ENCODE data around the gene REV1. TPM values are rescaled to one million over a fixed set of nuclear protein-coding genes. Genes with fewer than 3 reads are reported as not detected.
A peak's percentile ranks its signal among the peaks of the same experiment; 100 is the strongest.

Gene REV1
- total and polyA plus RNA-seq, 2 of the 13 experiments (the other 11 are each of a cell fraction or from before 2014, with no cell fraction given) = 49.1 to 71.8 TPM

DNA sequence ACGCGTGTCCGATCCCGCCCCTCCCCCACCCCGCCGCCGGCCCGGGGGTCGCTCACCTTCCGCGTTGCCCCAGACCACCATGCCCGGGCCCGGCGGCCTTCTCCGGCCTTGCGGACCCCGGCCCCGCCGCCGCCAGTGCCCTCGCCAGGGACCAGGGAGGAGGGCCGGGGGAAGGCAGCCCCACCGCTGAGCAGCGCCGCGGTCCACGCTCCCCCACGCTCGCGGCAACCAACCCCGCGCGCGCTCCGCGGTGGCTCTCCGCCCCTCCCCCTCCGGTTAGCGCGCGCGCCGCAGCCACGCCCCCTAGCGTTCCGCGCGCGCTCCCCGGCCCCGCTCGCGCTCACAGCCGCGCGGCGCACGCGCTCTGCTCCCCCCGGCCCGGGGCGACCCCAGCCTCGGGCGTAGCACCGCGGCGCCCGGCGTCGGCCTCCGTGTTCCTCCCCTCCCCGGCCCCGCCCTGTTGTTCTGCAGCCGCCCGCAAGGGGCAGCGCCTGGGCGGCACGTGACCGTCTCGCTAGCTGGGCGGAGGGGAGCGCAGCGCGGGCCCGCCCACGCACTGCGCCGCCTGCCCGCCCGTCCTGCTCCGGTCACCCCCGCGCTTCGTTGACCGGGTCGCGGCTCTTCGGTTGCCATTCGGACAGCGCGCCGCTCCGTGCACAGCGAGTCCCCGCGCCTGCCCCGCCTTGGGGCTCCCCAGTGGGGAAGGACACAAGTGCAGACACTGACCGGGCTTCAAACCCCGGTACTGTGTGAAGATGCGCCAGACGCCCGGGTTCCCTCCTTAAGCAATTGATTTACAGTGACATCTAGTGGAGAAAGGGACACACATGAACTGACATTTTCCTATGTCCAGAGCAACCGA is at the start of gene REV1 (continued):
- TF ChIP-seq, protein P1, sequence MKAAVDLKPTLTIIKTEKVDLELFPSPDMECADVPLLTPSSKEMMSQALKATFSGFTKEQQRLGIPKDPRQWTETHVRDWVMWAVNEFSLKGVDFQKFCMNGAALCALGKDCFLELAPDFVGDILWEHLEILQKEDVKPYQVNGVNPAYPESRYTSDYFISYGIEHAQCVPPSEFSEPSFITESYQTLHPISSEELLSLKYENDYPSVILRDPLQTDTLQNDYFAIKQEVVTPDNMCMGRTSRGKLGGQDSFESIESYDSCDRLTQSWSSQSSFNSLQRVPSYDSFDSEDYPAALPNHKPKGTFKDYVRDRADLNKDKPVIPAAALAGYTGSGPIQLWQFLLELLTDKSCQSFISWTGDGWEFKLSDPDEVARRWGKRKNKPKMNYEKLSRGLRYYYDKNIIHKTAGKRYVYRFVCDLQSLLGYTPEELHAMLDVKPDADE (CRISPR knock-in tag; IDR thresholded peaks at IDR 0.05) = peak; percentile 61; the same call in 1 of the 2 replicates
- TF ChIP-seq ZNF616 (CRISPR knock-in tag; IDR thresholded peaks at IDR 0.05; ENCODE audit: low read depth) (peak; percentile 58; the same call in 1 of the 2 replicates), GTF2F1 (IDR thresholded peaks at IDR 0.05; ENCODE audit: low read length) (no peak), ZNF296 (CRISPR knock-in tag; conservative IDR thresholded peaks at IDR 0.05) (no peak), ZFP36L1 (CRISPR knock-in tag; IDR thresholded peaks at IDR 0.05) (no peak), NBN (conservative IDR thresholded peaks at IDR 0.05) (no peak), GMEB1 (CRISPR knock-in tag; IDR thresholded peaks at IDR 0.05; ENCODE audit: borderline replicate concordance) (peak; percentile 90), MED8 (CRISPR knock-in tag; IDR thresholded peaks at IDR 0.05; ENCODE audit: insufficient replicate concordance) (peak; percentile 45), TBX2 (CRISPR knock-in tag; IDR thresholded peaks at IDR 0.05; ENCODE audit: borderline replicate concordance) (peak; percentile 93), TSC22D2 (CRISPR knock-in tag; IDR thresholded peaks at IDR 0.05; ENCODE audit: borderline replicate concordance) (peak; percentile 63; the same call in 1 of the 2 replicates), ZMAT5 (CRISPR knock-in tag; IDR thresholded peaks at IDR 0.05; ENCODE audit: borderline replicate concordance, low read depth) (no peak), SSRP1 (CRISPR knock-in tag; IDR thresholded peaks at IDR 0.05) (no peak), NRL (CRISPR knock-in tag; IDR thresholded peaks at IDR 0.05; ENCODE audit: borderline replicate concordance) (peak; percentile 91)
- TF ChIP-seq, protein P2, sequence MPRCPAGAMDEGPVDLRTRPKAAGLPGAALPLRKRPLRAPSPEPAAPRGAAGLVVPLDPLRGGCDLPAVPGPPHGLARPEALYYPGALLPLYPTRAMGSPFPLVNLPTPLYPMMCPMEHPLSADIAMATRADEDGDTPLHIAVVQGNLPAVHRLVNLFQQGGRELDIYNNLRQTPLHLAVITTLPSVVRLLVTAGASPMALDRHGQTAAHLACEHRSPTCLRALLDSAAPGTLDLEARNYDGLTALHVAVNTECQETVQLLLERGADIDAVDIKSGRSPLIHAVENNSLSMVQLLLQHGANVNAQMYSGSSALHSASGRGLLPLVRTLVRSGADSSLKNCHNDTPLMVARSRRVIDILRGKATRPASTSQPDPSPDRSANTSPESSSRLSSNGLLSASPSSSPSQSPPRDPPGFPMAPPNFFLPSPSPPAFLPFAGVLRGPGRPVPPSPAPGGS (CRISPR knock-in tag; IDR thresholded peaks at IDR 0.05) = peak; percentile 38; the same call in 1 of the 2 replicates
- TF ChIP-seq, protein P3, sequence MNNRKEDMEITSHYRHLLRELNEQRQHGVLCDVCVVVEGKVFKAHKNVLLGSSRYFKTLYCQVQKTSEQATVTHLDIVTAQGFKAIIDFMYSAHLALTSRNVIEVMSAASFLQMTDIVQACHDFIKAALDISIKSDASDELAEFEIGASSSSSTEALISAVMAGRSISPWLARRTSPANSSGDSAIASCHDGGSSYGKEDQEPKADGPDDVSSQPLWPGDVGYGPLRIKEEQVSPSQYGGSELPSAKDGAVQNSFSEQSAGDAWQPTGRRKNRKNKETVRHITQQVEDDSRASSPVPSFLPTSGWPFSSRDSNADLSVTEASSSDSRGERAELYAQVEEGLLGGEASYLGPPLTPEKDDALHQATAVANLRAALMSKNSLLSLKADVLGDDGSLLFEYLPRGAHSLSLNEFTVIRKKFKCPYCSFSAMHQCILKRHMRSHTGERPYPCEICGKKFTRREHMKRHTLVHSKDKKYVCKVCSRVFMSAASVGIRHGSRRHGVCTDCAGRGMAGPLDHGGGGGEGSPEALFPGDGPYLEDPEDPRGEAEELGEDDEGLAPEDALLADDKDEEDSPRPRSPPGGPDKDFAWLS (CRISPR knock-in tag; IDR thresholded peaks at IDR 0.05; ENCODE audit: borderline replicate concordance) = 0 out of 2 replicates have a peak, but pooled peaks have one; percentile 48
- TF ChIP-seq, protein P4, sequence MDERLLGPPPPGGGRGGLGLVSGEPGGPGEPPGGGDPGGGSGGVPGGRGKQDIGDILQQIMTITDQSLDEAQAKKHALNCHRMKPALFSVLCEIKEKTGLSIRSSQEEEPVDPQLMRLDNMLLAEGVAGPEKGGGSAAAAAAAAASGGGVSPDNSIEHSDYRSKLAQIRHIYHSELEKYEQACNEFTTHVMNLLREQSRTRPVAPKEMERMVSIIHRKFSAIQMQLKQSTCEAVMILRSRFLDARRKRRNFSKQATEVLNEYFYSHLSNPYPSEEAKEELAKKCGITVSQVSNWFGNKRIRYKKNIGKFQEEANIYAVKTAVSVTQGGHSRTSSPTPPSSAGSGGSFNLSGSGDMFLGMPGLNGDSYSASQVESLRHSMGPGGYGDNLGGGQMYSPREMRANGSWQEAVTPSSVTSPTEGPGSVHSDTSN (CRISPR knock-in tag; IDR thresholded peaks at IDR 0.05) = no peak
- TF ChIP-seq, protein P5, sequence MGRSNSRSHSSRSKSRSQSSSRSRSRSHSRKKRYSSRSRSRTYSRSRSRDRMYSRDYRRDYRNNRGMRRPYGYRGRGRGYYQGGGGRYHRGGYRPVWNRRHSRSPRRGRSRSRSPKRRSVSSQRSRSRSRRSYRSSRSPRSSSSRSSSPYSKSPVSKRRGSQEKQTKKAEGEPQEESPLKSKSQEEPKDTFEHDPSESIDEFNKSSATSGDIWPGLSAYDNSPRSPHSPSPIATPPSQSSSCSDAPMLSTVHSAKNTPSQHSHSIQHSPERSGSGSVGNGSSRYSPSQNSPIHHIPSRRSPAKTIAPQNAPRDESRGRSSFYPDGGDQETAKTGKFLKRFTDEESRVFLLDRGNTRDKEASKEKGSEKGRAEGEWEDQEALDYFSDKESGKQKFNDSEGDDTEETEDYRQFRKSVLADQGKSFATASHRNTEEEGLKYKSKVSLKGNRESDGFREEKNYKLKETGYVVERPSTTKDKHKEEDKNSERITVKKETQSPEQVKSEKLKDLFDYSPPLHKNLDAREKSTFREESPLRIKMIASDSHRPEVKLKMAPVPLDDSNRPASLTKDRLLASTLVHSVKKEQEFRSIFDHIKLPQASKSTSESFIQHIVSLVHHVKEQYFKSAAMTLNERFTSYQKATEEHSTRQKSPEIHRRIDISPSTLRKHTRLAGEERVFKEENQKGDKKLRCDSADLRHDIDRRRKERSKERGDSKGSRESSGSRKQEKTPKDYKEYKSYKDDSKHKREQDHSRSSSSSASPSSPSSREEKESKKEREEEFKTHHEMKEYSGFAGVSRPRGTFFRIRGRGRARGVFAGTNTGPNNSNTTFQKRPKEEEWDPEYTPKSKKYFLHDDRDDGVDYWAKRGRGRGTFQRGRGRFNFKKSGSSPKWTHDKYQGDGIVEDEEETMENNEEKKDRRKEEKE (IDR thresholded peaks at IDR 0.05) = no peak
